Measurements from ENCODE around the gene ARL13A.

ARL13A gene

DNA sequence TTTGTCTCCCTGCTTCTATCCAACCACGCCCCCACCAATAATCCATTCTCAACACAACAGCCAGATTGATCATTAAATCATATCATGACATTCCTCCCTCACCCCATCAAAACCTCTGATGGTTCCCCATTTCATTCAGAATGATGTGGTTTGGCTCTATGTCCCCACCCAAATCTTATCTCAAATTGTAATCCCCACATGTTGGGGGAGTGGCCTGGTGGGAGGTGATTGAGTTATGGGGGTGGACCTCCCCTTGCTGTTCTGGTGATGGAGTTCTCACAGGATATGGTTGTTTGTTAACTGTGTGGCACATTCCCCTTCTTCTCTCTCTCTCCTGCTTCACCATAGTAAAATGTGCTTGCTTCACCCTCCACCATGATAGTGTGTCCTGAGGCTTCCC lies 59.1 kb downstream of the ARL13A start:
- H3K9me3 Mint-ChIP-seq: no peaks in the 10 kb centered on the region
- DNase-seq: no peak
- H3K4me3 Mint-ChIP-seq: no peak overlapping the region
- no peaks in the 10 kb centered on the region for H3K27me3 Mint-ChIP-seq
- no peak overlapping the region for H3K27ac Mint-ChIP-seq
- H3K36me3 Mint-ChIP-seq (ENCODE audit: low read depth): peaks cover 31% of the 10 kb centered on the region
- ATAC-seq: no peak
- H3K4me1 Mint-ChIP-seq: peaks cover 6% of the 10 kb centered on the region

DNA sequence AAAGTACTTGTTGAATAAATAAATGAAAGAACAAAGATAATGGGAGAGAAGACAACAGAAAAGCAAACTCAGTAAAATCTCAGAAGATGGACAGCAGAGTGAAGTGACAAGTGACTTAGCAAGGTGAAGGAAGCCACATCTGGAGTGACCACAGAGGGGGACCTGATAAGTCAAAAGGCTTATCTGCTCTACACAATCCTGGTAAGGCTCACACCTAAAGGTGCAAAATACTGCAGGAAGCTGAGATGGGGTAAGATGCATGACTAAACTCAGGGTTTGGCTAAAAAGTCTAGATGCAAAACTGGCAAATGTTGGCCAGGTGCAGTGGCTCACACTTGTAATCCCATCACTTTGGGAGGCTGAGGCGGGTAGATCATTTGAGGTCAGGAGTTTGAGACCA lies 60.2 kb downstream of the ARL13A start:
- H3K27me3 Mint-ChIP-seq: no peaks in the 10 kb centered on the region
- peaks cover 31% of the 10 kb centered on the region for H3K36me3 Mint-ChIP-seq (ENCODE audit: low read depth)
- H3K4me1 Mint-ChIP-seq: peaks cover 6% of the 10 kb centered on the region
- H3K4me3 Mint-ChIP-seq: no peak overlapping the region
- no peak overlapping the region for H3K27ac Mint-ChIP-seq
- DNase-seq: no peak
- no peaks in the 10 kb centered on the region for H3K9me3 Mint-ChIP-seq
- ATAC-seq: no peak

DNA sequence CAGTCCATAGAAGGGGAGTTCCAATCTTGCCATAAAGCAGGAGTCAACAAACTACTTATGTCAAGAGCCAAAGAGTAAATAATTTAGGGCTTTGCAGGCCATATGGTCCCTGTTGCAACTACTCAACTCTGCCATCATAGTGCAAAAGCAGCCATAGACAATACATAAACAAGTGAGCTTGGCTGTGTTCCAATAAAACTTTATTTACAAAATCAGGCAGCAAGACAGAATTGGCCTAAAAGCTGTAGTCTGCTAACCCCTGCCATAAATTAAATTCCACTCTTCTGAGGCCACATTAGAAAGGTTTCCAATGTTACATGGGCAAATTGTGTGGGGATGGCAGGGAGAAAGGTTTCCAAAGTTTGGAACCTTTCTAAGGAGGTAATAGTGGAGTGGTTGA lies 67.7 kb downstream of the ARL13A start:
- H3K27me3 Mint-ChIP-seq: no peaks in the 10 kb centered on the region
- H3K4me3 Mint-ChIP-seq: no peak overlapping the region
- H3K36me3 Mint-ChIP-seq (ENCODE audit: low read depth): peaks cover 12% of the 10 kb centered on the region
- no peak overlapping the region for H3K27ac Mint-ChIP-seq
- H3K4me1 Mint-ChIP-seq: no peaks in the 10 kb centered on the region
- DNase-seq (no peak), ATAC-seq (no peak)
- H3K9me3 Mint-ChIP-seq: no peaks in the 10 kb centered on the region

DNA sequence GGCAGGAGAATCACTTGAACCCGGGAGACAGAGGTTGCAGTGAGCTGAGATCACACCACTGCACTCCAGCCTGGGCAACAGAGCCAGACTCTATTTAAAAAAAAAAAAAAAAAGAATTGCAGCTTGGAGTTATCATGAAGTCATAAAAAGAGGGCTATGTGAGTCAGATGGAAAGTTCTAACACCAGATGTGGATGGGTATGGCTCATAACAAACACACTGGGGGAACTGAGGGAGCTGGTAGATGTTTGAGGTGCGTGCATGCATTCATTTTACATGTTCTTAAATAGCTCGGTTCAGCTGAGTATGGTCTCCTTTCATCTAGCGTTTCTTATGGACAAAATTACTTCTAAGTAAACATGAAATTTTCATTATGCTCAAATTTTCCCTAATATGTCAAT lies 70.7 kb downstream of the ARL13A start:
- H3K4me3 Mint-ChIP-seq: no peak overlapping the region
- DNase-seq (no peak), ATAC-seq (no peak)
- no peaks in the 10 kb centered on the region for H3K27me3 Mint-ChIP-seq
- no peaks in the 10 kb centered on the region for H3K4me1 Mint-ChIP-seq
- no peak overlapping the region for H3K27ac Mint-ChIP-seq
- H3K9me3 Mint-ChIP-seq: no peaks in the 10 kb centered on the region
- H3K36me3 Mint-ChIP-seq (ENCODE audit: low read depth): peaks cover 10% of the 10 kb centered on the region

All from activated naive CD8-positive, alpha-beta T cell treated with anti-CD3 and anti-CD28 coated beads, Interleukin-2, amount 50 U/mL, for 24 hours (primary cell).